Right forelimb (tissue), 1 donor: Measurements from ENCODE around the gene FAM9B.
"Not testable (repeated sequence)": the region's sequence is repeated elsewhere in the genome, so short reads cannot be mapped to it uniquely, and the experiment has no call there.

ENCODE experiments used
- DNase-seq: peaks from one replicate; pipeline ENCODE4 v3.0.0-alpha.2; 2018

FAM9B gene

GRCh38 chrX:9033989-9034388, at the start of gene FAM9B:
TSS of gene FAM9B (minus strand) at chrX:9034127. CDS start at chrX:9032986, 1,141 bp downstream.
- DNase-seq, result no peak

DNA sequence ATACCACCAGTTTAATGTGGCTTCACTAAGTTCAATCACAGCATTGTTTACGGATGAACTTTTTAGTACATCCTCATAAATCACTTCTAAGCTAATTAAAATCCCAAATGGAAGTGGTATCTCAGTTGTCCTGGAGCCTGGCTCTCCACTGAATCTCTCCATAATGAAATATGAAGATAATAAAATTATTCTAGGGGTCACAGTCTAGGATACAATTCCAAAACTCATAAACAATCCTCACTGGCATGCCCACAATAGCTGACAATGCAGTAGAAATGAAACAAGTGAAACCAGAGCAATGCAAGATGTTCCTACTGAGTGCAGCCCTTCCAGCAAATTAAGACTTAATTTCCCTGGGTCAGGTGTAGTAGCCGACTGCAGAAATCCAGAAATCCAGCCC, 47.3 kb upstream of the FAM9B start:
- no peak for DNase-seq

GRCh38 chrX:9074326-9074725, 40.4 kb upstream of the FAM9B start:
- DNase-seq, result no peak

DNA sequence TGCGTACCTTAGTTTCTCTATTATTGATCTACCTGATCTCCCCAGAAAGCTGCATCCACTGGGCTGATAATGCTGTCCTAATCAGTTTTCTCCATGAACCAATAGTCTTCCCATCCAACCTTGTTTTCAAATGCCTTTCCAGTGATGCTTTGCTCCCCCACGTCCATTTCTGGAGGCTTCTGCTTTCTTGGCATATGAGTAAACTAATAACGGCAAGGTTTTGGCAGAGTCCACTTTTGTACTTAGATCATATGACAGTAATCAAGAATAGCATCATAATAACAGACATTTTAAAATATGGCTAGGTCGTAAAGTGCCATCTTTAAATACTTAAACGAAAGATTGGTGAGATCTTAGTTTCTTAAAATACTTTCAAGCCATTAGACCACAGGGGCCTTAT, 38.4 kb upstream of the FAM9B start:
- no peak for DNase-seq

GRCh38 chrX:9071031-9071650, 37.2 kb upstream of the FAM9B start:
- DNase-seq, result no peak

DNA sequence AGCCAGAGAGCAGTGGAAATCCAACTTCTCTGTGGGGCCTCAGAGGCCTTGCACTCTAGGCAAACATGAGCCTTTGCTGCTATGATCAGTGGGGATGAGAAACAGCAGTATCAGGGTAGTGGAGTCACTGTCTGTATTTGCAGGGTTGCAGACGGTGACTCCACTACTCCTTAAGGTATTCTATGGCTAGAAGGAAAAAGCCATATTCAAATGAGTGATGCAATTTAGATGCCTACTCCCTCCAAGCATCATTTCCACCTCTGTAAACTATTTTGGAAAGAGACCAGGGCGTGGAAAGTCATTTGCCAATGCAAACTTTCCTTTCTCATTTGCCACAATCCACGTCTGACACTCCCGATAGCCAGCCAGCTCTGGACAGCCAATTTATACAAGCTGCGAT, 35.6 kb upstream of the FAM9B start:
- DNase-seq, result no peak

DNA sequence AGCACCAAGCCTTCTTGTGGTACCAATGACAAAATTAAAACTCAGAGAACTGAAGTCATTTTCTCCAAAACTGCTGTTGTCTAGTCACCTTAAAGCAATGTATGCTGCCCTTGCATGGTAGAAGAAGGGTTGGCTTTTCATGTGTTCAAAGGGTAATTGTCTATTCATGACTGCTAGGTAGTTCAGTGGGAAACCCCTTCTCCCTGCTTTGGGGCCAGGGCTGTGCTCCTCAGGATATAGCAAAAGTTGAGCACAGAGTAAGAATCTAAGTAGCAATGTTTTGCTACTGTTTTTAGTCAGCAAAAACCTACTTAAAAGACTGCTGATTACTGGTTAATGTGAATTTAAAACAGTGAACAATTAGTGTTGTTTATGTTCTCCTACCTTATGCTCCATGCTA, 30.8 kb upstream of the FAM9B start:
- no peak for DNase-seq

- no peak for DNase-seq
Observed at GRCh38 chrX:9062641-9063040, 28.7 kb upstream of the FAM9B start.

GRCh38 chrX:9055354-9055753, 21.4 kb upstream of the FAM9B start:
- DNase-seq, result no peak

DNA sequence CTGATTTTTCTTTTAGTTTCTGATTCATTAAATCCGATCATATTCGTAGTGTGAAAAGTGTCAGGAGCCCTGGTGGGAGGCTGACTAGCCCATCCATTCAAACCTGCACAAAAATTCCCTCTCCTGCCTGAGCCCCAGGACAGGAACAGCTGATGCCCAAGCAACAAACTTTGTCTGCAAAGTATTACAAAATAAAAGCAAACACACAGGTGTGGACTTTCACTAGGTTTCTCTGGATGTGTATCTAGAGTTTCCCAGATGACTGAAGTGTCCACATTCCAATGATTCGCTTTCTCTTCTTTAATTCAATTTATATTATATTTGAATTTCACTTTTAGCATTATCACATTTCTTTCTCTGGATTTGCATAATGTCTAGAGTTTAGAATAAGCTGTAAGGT, 18.2 kb upstream of the FAM9B start:
- no peak for DNase-seq

DNA sequence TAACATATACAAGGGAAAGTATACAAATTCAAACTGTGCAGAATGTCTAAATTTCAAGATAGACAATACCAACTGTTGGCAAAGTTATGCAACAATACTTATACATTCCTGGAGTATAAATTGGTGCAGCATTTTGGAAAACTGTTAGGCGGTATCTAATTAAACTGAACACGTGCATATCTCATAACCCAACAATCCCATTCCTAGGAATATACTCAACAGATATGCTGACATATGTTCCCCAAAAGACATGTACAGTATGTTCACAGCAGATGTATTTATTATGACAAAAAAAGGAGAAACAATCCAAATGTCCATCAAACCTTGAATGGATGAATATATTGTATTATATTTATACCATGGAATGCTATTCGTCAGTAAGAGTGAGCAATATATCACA, 16.4 kb upstream of the FAM9B start:
- no peak for DNase-seq

- no peak for DNase-seq
Observed at GRCh38 chrX:9048801-9049200, 14.9 kb upstream of the FAM9B start.

GRCh38 chrX:9038244-9038643, 4.3 kb upstream of the FAM9B start:
- no peak for DNase-seq

DNA sequence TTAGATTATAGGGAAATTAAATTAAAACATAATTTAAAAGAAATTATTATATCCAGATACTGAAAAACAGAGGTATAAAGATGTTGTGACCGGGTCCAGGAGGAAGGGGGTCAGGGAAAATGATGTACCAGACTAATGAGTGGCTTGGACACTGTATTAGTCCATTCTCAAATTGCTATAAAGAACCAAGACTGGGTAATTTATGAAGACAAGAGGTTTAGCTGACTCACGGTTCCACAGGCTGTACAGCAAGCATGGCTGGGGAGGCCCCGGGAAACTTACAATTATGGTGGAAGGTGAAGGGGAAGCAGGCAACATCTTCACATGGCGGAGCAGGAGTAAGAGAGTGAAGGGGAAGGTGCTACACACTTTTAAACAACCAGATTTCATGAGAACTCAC, 3.4 kb upstream of the FAM9B start:
- no peak for DNase-seq

GRCh38 chrX:9033586-9033985, 341 bp downstream of the FAM9B start:
- DNase-seq, result no peak

- no peak for DNase-seq
Observed at GRCh38 chrX:9033179-9033578, 748 bp downstream of the FAM9B start.

DNA sequence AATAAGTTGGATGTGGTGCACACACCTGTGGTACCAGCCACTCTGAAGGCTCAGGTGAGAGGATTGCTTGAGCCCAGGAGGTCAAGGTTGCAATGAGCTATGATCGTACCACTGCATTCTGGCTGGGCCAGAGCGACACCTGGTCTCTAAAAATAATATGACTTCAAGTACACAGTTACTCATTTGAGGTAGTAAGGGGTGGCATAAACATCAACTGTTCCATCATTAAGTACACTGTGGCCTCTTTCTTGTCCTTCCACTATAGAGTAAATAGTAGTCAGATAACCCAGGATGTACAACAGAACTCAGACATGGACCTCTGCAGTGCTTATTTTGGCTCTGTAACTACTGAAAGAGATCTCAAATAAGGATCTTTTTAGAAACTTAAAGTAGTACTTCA, 10.6 kb downstream of the FAM9B start:
- no peak for DNase-seq

- DNase-seq, result no peak
Observed at GRCh38 chrX:9019151-9019550, 14.8 kb downstream of the FAM9B start.

- DNase-seq, result not testable (repeated sequence)
Observed at GRCh38 chrX:9018332-9018731, 15.6 kb downstream of the FAM9B start.

DNA sequence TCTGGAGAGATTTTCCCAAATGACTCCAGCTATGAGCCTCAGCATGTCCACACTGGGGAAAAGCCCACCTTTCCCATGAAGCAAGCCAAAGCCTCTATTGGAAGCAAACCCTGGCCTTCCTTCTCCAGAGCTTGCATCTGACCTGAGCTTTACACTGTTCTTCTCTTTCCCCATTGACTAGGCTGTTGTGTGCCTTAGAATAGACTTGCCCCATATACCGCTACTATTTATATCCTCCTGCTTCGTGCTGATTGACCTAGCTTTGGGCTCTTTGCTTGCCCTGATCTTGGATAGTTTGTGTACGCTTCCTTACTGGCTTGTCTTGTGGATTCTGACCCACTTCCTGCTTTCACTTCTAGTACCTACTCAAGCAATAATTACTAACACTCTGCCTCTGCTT, 30.9 kb downstream of the FAM9B start:
- DNase-seq, result no peak

DNA sequence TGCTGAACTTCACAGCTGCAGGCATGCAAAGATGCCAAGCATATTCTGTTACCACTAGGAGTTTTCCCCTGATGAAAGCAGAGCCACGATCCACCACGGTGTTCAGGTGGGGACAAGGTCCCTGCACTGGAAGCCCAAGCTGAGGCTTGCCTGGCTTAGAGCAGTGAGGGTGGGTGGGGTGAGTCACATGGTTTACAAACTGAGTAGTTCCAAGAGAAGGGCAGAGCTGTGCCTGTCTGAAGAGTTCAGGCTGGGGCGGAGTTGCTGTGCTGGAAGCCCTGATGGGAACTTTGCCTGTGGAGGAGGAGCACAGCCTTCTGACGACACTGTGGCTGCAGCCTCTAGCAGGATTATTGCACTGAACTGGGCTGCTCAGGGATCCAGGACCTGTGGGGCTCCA, 45.5 kb downstream of the FAM9B start:
- DNase-seq, result peak; percentile 51

DNA sequence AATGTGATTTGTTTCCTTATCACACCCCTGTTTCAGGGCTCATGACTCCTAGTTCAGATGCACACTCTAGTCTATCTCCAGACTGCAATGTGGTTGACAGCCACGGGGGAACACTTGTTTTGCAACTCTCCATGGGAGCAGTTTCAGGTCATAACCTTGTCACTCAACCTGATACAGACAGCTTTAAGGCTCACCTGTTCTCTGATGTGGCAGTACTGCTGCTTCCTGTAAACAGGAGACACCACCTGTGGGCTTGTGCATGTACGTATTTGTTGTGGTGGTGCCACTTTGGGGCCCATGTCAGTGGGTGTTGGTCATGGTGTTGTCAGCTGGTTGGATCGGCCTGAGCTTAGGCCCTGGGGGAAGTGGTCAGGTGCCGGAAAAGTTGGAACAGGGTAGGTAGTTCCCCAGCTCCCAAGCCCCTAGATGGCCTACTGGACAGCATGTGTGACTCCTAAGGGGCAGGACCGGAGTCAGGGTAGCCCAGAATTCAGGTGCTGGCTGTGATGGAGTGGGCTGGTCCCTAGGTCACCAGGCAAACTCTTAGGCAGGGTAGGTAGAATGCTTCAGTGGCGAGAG, 46.2 kb downstream of the FAM9B start:
- DNase-seq, result no peak

DNA sequence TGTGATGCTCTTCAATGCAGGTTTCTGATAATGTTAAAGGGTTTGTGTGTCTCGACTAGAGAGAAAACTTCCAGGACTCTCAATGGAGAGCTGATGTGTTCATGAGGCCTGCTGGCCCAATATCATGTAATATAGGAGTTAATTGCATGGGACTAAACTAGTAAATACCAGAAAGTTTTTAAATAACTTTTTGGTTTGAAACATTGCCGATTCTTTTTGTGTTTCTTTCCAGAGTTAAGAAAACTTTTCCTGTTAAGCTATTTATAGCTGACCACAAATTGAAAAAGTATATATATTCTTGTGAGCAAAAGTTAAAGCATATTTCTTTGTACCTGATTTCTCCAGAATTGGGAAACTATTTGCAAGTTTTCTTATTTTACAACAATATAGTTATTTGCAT, 49.7 kb downstream of the FAM9B start:
- no peak for DNase-seq

GRCh38 chrX:8981723-8982122, 52.2 kb downstream of the FAM9B start:
- no peak for DNase-seq

DNA sequence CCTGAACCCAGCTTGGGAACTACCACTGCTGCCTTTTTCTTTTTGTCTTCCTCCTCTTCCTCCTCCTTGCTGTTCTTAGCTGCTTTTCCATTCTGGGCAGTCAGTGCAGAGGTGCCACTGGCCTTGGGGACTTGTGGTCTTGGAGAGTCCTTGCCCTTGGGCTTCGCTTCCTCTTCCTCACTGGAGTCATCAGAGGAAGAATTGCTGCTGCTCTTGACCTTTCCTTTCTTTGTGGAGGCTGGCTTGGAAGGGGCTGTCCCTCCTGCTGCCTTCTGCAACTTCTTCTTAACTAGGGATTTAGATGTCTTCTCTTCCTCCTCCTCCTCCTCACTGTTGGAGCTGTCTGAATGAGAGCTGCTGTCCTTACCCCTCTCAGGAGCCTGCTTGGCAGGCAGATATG, 53.2 kb downstream of the FAM9B start:
- no peak for DNase-seq
